Smooth muscle cell (in vitro differentiated cells): ENCODE results near the gene TBCC. TPM values are rescaled to one million over a fixed set of nuclear protein-coding genes. Genes with fewer than 3 reads are reported as not detected.

Source experiments
- DNase-seq: peaks from one replicate; lab custom pipeline; 2025; ENCODE audit not compliant: unreplicated experiment; lab: John Stamatoyannopoulos, UW
- H2AFZ ChIP-seq: fragments of 200-600 bp; sonication (generic); 2 replicates; pipeline ENCODE4 v1.6.0; 2016; ENCODE audit warnings: antibody characterized with exemption, low read depth, mild to moderate bottlenecking
- H3F3A ChIP-seq: fragments of 200-600 bp; sonication (generic); 2 replicates; pipeline ENCODE4 v1.6.0; 2017; ENCODE audit warnings: antibody characterized with exemption, low read depth
- H3K27ac ChIP-seq: fragments of 200-600 bp; sonication (generic); 2 replicates; pipeline ENCODE4 v1.5.1; 2016; ENCODE audit warnings: low read depth, mild to moderate bottlenecking
- H3K27me3 ChIP-seq: fragments of 200-600 bp; sonication (generic); 2 replicates; pipeline ENCODE4 v1.6.1; 2016; ENCODE audit warnings: low read depth, mild to moderate bottlenecking
- H3K36me3 ChIP-seq: fragments of 200-600 bp; sonication (generic); 2 replicates; pipeline ENCODE4 v1.5.1; 2016; ENCODE audit warnings: low read depth
- H3K4me1 ChIP-seq: fragments of 200-600 bp; sonication (generic); 2 replicates; pipeline ENCODE4 v1.5.1; 2016; ENCODE audit warnings: low read depth
- H3K4me2 ChIP-seq: fragments of 200-600 bp; sonication (generic); 2 replicates; pipeline ENCODE4 v1.6.0; 2016; ENCODE audit warnings: mild to moderate bottlenecking
- H3K4me3 ChIP-seq: fragments of 200-600 bp; sonication (generic); 2 replicates; pipeline ENCODE4 v1.5.1; 2016; ENCODE audit warnings: mild to moderate bottlenecking
- H3K79me2 ChIP-seq: fragments of 200-600 bp; sonication (generic); 2 replicates; pipeline ENCODE4 v1.6.0; 2016; ENCODE audit warnings: low read depth, mild to moderate bottlenecking
- H3K9ac ChIP-seq: fragments of 200-600 bp; sonication (generic); 2 replicates; pipeline ENCODE4 v1.6.0; 2016; ENCODE audit warnings: low read depth
- H3K9me3 ChIP-seq: fragments of 200-600 bp; sonication (generic); replicated peaks from 2 replicates; pipeline ENCODE4 v1.5.1; 2016; ENCODE audit warnings: low read depth
- H4K20me1 ChIP-seq: fragments of 200-600 bp; sonication (generic); 2 replicates; pipeline ENCODE4 v1.6.0; 2016; ENCODE audit warnings: low read depth
- CTCF ChIP-seq: fragments of 200-600 bp; sonication (generic); IDR thresholded peaks from 2 replicates; pipeline ENCODE4 v1.5.1; 2017; ENCODE audit warnings: borderline replicate concordance, mild to moderate bottlenecking, antibody characterized with exemption; ENCODE audit not compliant: insufficient read depth, poor library complexity, severe bottlenecking
- WGBS: methylation state at CpG from one replicate; pipeline ENCODE4 v1.1.7; 2016; ENCODE audit warnings: low lambda C conversion rate; 5-methylcytosine and 5-hydroxymethylcytosine counted together
- polyA plus RNA-seq: library from polyadenylated mRNA; unstranded; fragments of >200 nt; fragmentation: Nextera tagmentation; extraction: Ambion mirVana; gene quantifications from 2 replicates; pipeline ENCODE4 v1.2.1, GENCODE V29; 2016
- total RNA-seq: library from RNA; depleted of rRNA; stranded (reverse); fragments of >200 nt; gene quantifications from 2 replicates; pipeline ENCODE4 v1.2.3, GENCODE V29; 2014

TBCC gene
- total and polyA plus RNA-seq, 2 experiments from 2014 or later, result 30.1 to 31.8 TPM

GRCh38 chr6:42709871-42710270 is 36.0 kb downstream of the TBCC start:
- H3K9me3 ChIP-seq, result peaks cover 6% of the 10 kb centered on the region
- no peaks in the 10 kb centered on the region for H3K27me3 ChIP-seq
- H3K79me2 ChIP-seq, result no peaks in the 10 kb centered on the region
- peak overlapping the region; percentile 39 for H3K4me2 ChIP-seq
- H3K4me3 ChIP-seq, result no peak overlapping the region
- H3K27ac ChIP-seq, result peak overlapping the region; percentile 32
- H4K20me1 ChIP-seq, result no peaks in the 10 kb centered on the region
- no peaks in the 10 kb centered on the region for H3F3A ChIP-seq
- H3K9ac ChIP-seq, result no peak overlapping the region
- DNase-seq, result no peak
- no peak overlapping the region for H2AFZ ChIP-seq
- peaks cover 8% of the 10 kb centered on the region for H3K4me1 ChIP-seq
- 85% methylated on average over 6 of the region's 6 CpGs for WGBS
- no peaks in the 10 kb centered on the region for H3K36me3 ChIP-seq
- TF ChIP-seq CTCF, result no peak

GRCh38 chr6:42708096-42708495 is 37.8 kb downstream of the TBCC start:
- H3K4me2 ChIP-seq, result no peak overlapping the region
- WGBS, result 97% methylated on average over 10 of the region's 11 CpGs
- H3F3A ChIP-seq, result no peaks in the 10 kb centered on the region
- no peak for DNase-seq
- H3K4me3 ChIP-seq, result no peak overlapping the region
- no peak overlapping the region for H3K27ac ChIP-seq
- H3K79me2 ChIP-seq, result no peaks in the 10 kb centered on the region
- H2AFZ ChIP-seq, result no peak overlapping the region
- peaks cover 6% of the 10 kb centered on the region for H3K9me3 ChIP-seq
- no peaks in the 10 kb centered on the region for H3K27me3 ChIP-seq
- H3K4me1 ChIP-seq, result peaks cover 8% of the 10 kb centered on the region
- no peak overlapping the region for H3K9ac ChIP-seq
- no peaks in the 10 kb centered on the region for H4K20me1 ChIP-seq
- no peak for TF ChIP-seq CTCF
- no peaks in the 10 kb centered on the region for H3K36me3 ChIP-seq

- no peaks in the 10 kb centered on the region for H3F3A ChIP-seq
- H3K79me2 ChIP-seq, result no peaks in the 10 kb centered on the region
- H2AFZ ChIP-seq, result no peak overlapping the region
- no peak overlapping the region for H3K4me2 ChIP-seq
- DNase-seq, result no peak
- H3K27me3 ChIP-seq, result no peaks in the 10 kb centered on the region
- H3K4me1 ChIP-seq, result peaks cover 8% of the 10 kb centered on the region
- no peak for TF ChIP-seq CTCF
- 94% methylated on average over 7 of the region's 7 CpGs for whole genome bisulfite sequencing
- no peaks in the 10 kb centered on the region for H3K36me3 ChIP-seq
- no peak overlapping the region for H3K9ac ChIP-seq
- H4K20me1 ChIP-seq, result no peaks in the 10 kb centered on the region
- peaks cover 6% of the 10 kb centered on the region for H3K9me3 ChIP-seq
- H3K27ac ChIP-seq, result no peak overlapping the region
- H3K4me3 ChIP-seq, result no peak overlapping the region
These were observed 38.3 kb downstream of the TBCC start for GRCh38 chr6:42707595-42707994.

GRCh38 chr6:42704937-42705374 is 40.9 kb downstream of the TBCC start:
- Histone ChIP-seq H3K9me3 (no peaks in the 10 kb centered on the region), H3K4me1 (peaks cover 4% of the 10 kb centered on the region), H3K27me3 (no peaks in the 10 kb centered on the region), H3K4me2 (no peak overlapping the region), H3K79me2 (no peaks in the 10 kb centered on the region), H3F3A (no peaks in the 10 kb centered on the region), H3K36me3 (no peaks in the 10 kb centered on the region), H4K20me1 (no peaks in the 10 kb centered on the region), H3K4me3 (no peak overlapping the region), H2AFZ (no peak overlapping the region), H3K27ac (no peak overlapping the region), H3K9ac (no peak overlapping the region)
- no peak for TF ChIP-seq CTCF
- DNase-seq, result no peak
- WGBS, result 85% methylated on average over 4 of the region's 4 CpGs
